HEK293 (cell line): ENCODE data around the gene JKAMP.

Experiments
- CTCF ChIA-PET: fragments of 350-600 bp; formaldehyde crosslinking; extraction: SDS; loops from one replicate; lab custom pipeline; 2021; ENCODE audit warnings: antibody characterized with exemption; lab: Yijun Ruan, JAX
- POLR2A ChIA-PET: fragments of 300-600 bp; formaldehyde crosslinking; extraction: SDS; loops from one replicate; lab custom pipeline; 2020; ENCODE audit warnings: antibody characterized with exemption, inconsistent platforms; lab: Yijun Ruan, JAX
- H3K27ac ChIP-seq: fragments of 200-500 bp; sonication (Bioruptor generic); 2 replicates; pipeline ENCODE4 v1.5.1; 2014; ENCODE audit warnings: low read depth, low read length, control low read depth, inconsistent platforms; ENCODE audit errors: extremely low read depth
- H3K36me3 ChIP-seq, 2 experiments: fragments of 200-500 bp in 1 of 2; sonication (Bioruptor generic) in 1 of 2; 1 replicate in 1 of 2; 2 replicates in 1 of 2; pipeline ENCODE4 v1.5.1; 2014 to 2017; ENCODE audit warnings: inconsistent platforms in 2 of 2, low read length in 2 of 2; ENCODE audit not compliant: control insufficient read depth in 2 of 2, insufficient read depth in 1 of 2
- H3K4me1 ChIP-seq: fragments of 200-500 bp; sonication (Bioruptor generic); 2 replicates; pipeline ENCODE4 v1.5.1; 2014; ENCODE audit warnings: mild to moderate bottlenecking, low read length, inconsistent platforms; ENCODE audit not compliant: control insufficient read depth, insufficient read depth
- H3K4me3 ChIP-seq: 2 replicates; pipeline ENCODE4 v1.5.1; 2011; ENCODE audit warnings: low read depth, mild to moderate bottlenecking, control low read depth, low read length, moderate library complexity
- H3K9me3 ChIP-seq: fragments of 200-500 bp; sonication (Bioruptor generic); 2 replicates; pipeline ENCODE4 v1.5.1; 2014; ENCODE audit warnings: low read depth, low read length, inconsistent platforms; ENCODE audit not compliant: control insufficient read depth, insufficient read depth
- BCL11B ChIP-seq: fragments of 450-650 bp; formaldehyde crosslinking; IDR thresholded peaks from 2 replicates; pipeline ENCODE4 v1.5.1; 2016; ENCODE audit warnings: low read depth, missing biosample characterization, missing genetic modification characterization
- GLIS1 ChIP-seq: fragments of 450-650 bp; formaldehyde crosslinking; IDR thresholded peaks from 2 replicates; pipeline ENCODE4 v1.5.1; 2016; ENCODE audit warnings: missing biosample characterization, missing genetic modification characterization
- SCRT1 ChIP-seq: fragments of 450-650 bp; formaldehyde crosslinking; IDR thresholded peaks from 2 replicates; pipeline ENCODE4 v1.5.1; 2016; ENCODE audit warnings: missing biosample characterization, missing genetic modification characterization, borderline replicate concordance
- SCRT2 ChIP-seq: fragments of 450-650 bp; formaldehyde crosslinking; IDR thresholded peaks from 2 replicates; pipeline ENCODE4 v1.5.1; 2016; ENCODE audit warnings: missing biosample characterization, missing genetic modification characterization
- ZBTB17 ChIP-seq: fragments of 450-650 bp; formaldehyde crosslinking; IDR thresholded peaks from 2 replicates; pipeline ENCODE4 v1.5.1; 2016; ENCODE audit warnings: missing biosample characterization, missing genetic modification characterization
- ZBTB48 ChIP-seq: fragments of 450-650 bp; formaldehyde crosslinking; IDR thresholded peaks from 2 replicates; pipeline ENCODE4 v1.5.1; 2016; ENCODE audit warnings: missing biosample characterization, missing genetic modification characterization
- ZBTB7A ChIP-seq: fragments of 450-650 bp; formaldehyde crosslinking; IDR thresholded peaks from 2 replicates; pipeline ENCODE4 v1.5.1; 2016; ENCODE audit warnings: low read depth, missing biosample characterization, missing genetic modification characterization
- ZIC2 ChIP-seq: fragments of 450-650 bp; formaldehyde crosslinking; IDR thresholded peaks from 2 replicates; pipeline ENCODE4 v1.5.1; 2016; ENCODE audit warnings: missing biosample characterization, missing genetic modification characterization
- ZNF10 ChIP-seq: fragments of 450-650 bp; formaldehyde crosslinking; IDR thresholded peaks from 2 replicates; pipeline ENCODE4 v1.5.1; 2017; ENCODE audit warnings: missing biosample characterization, missing genetic modification characterization
- ZNF146 ChIP-seq: fragments of 450-650 bp; formaldehyde crosslinking; IDR thresholded peaks from 2 replicates; pipeline ENCODE4 v1.5.1; 2016; ENCODE audit warnings: missing biosample characterization, missing genetic modification characterization
- ZNF311 ChIP-seq: fragments of 450-650 bp; formaldehyde crosslinking; IDR thresholded peaks from 2 replicates; pipeline ENCODE4 v1.5.1; 2017; ENCODE audit warnings: missing biosample characterization, missing genetic modification characterization, borderline replicate concordance
- ZNF404 ChIP-seq: fragments of 450-650 bp; formaldehyde crosslinking; IDR thresholded peaks from 2 replicates; pipeline ENCODE4 v1.5.1; 2017; ENCODE audit warnings: missing biosample characterization, missing genetic modification characterization
- ZNF473 ChIP-seq: fragments of 450-650 bp; formaldehyde crosslinking; IDR thresholded peaks from 2 replicates; pipeline ENCODE4 v1.5.1; 2017; ENCODE audit warnings: missing biosample characterization, missing genetic modification characterization
- ZNF514 ChIP-seq: fragments of 450-650 bp; formaldehyde crosslinking; IDR thresholded peaks from 2 replicates; pipeline ENCODE4 v1.5.1; 2016; ENCODE audit warnings: missing biosample characterization, missing genetic modification characterization
- ZNF521 ChIP-seq: fragments of 450-650 bp; formaldehyde crosslinking; IDR thresholded peaks from 2 replicates; pipeline ENCODE4 v1.5.1; 2017; ENCODE audit warnings: missing biosample characterization, mild to moderate bottlenecking, missing genetic modification characterization
- ZNF558 ChIP-seq: fragments of 450-650 bp; formaldehyde crosslinking; IDR thresholded peaks from 2 replicates; pipeline ENCODE4 v1.5.1; 2016; ENCODE audit warnings: missing biosample characterization, missing genetic modification characterization
- ZNF585B ChIP-seq: fragments of 450-650 bp; formaldehyde crosslinking; IDR thresholded peaks from 2 replicates; pipeline ENCODE4 v1.5.1; 2016; ENCODE audit warnings: missing biosample characterization, missing genetic modification characterization
- ZNF596 ChIP-seq: fragments of 450-650 bp; IDR thresholded peaks from 2 replicates; pipeline ENCODE4 v1.5.0; 2018; ENCODE audit warnings: missing biosample characterization, mild to moderate bottlenecking, missing genetic modification characterization, moderate library complexity
- ZNF623 ChIP-seq: fragments of 450-650 bp; formaldehyde crosslinking; IDR thresholded peaks from 2 replicates; pipeline ENCODE4 v1.5.1; 2016; ENCODE audit warnings: missing biosample characterization, missing genetic modification characterization
- ZNF654 ChIP-seq: fragments of 450-650 bp; formaldehyde crosslinking; IDR thresholded peaks from 2 replicates; pipeline ENCODE4 v1.5.1; 2016; ENCODE audit warnings: low read depth, missing biosample characterization, missing genetic modification characterization
- ZNF701 ChIP-seq: fragments of 450-650 bp; formaldehyde crosslinking; IDR thresholded peaks from 2 replicates; pipeline ENCODE4 v1.5.1; 2016; ENCODE audit warnings: missing biosample characterization, missing genetic modification characterization
- TF ChIP-seq, protein P1 (sequence below): fragments of 450-650 bp; formaldehyde crosslinking; IDR thresholded peaks from 2 replicates; pipeline ENCODE4 v1.5.1; 2016; ENCODE audit warnings: missing biosample characterization, missing genetic modification characterization
- TF ChIP-seq, protein P2 (sequence below): fragments of 450-650 bp; formaldehyde crosslinking; IDR thresholded peaks from 2 replicates; pipeline ENCODE4 v1.5.1; 2017; ENCODE audit warnings: missing biosample characterization, mild to moderate bottlenecking, missing genetic modification characterization, moderate library complexity
- TF ChIP-seq, protein P3 (sequence below): fragments of 450-650 bp; formaldehyde crosslinking; IDR thresholded peaks from 2 replicates; pipeline ENCODE4 v1.5.1; 2016; ENCODE audit warnings: missing biosample characterization, missing genetic modification characterization
- TF ChIP-seq, protein P4 (sequence below): fragments of 450-650 bp; formaldehyde crosslinking; IDR thresholded peaks from 2 replicates; pipeline ENCODE4 v1.5.1; 2016; ENCODE audit warnings: missing biosample characterization, missing genetic modification characterization

JKAMP gene

DNA sequence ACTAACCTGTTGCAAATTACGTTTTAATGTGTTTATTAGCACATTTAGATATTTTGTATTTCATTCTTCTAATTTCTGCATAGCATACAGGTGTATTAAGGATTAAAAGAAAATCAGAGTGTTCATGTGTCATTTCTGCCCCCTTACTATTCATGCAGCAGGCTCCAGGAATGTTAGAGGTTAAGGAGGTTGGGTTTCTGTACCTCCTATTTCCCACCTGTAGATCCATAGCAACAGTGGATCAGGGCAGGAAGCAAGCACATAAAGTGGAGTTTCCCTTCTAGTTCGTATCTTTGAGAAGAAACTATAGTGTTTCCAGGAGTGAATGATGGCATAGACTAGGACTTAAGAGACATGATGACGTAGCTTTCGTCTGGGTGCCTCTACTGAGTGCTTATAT, 18.9 kb downstream of the JKAMP start:
- Histone ChIP-seq H3K4me3 (no peak overlapping the region), H3K4me1 (no peaks in the 10 kb centered on the region), H3K27ac (no peak overlapping the region), H3K36me3 (peaks cover 13 to 31% of the 10 kb centered on the region in 2 experiments), H3K9me3 (no peaks in the 10 kb centered on the region)
- ChIA-PET CTCF (interaction anchor here (1.2 to 2.0 kb wide), 4 partner anchors 9 to 130 kb away, joined by 3 to 7 read pairs (median 4); partner anchors contain the start of genes CCDC175, JKAMP and L3HYPDH), POLR2A (no interaction called here)
- TF ChIP-seq ZNF701 (no peak), SCRT2 (tag by site-specific recombination) (peak; percentile 86), ZBTB48 (tag by site-specific recombination) (no peak), ZNF146 (no peak), SCRT1 (tag by site-specific recombination) (peak; percentile 64)

DNA sequence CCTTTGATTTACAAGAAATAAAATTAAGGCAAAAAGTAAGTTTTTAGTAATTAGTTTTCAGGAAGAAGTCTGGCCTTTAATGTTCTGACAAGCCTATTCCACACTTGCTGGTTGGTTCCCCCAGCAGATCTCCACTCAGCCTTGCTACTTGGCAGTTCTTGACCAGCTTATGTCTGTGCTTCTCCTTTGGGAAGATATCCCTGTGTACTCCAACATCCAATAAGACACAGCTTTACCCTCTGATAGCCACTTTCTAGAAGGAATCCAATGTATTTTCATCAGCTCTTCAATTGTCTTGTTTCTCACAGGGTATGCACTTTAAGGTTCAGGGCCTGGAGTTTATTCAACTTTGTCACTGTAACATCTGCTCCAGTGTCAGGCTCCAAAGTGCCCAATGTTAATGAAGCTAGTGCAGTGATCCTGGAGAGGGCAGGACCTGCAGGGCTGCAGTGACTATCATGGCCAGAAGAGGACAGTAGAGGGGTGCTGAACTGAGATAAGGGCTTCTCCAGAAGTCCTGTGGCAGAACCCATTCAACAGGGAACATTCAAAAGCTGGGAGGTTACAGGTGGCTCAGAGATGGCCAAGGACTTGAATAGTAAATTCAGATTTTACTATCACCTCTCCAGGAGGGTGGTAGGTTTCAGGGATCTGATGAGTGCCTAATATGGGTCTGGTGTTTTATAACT, 22.9 kb downstream of the JKAMP start:
- ChIA-PET POLR2A (interaction anchor here (1.0 to 1.3 kb wide), 3 partner anchors 24 to 391 kb away, joined by 3 to 7 read pairs (median 4); partner anchors contain the start of gene CCDC175), CTCF (interaction anchor here (0.6 to 6.9 kb wide), 40 partner anchors 10 to 1077 kb away, joined by 3 to 208 read pairs (median 4); partner anchors contain the start of genes CCDC175, JKAMP, L3HYPDH and LRRC9)
- H3K36me3 ChIP-seq, result peaks cover 0 to 13% of the 10 kb centered on the region in 2 experiments; a peak in 2 of 3 replicates

DNA sequence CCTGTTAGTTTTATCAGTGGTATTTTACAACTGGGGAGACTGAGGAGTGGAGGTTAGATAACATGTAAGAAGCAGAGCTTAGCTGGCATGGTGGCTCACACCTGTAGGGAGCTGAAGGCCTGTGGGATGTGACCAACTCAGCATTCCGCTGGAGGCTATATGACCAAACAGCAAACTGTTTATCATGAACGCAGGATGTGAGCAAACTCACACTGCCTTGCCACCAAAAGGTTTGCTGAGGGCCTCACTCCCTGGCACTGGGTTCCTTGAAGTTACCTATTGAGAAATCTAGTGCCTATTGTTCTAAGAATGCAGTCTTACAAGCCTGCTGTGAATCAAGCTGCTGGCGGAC, 23.4 kb downstream of the JKAMP start:
- H3K36me3 ChIP-seq, result peaks cover 0 to 13% of the 10 kb centered on the region in 2 experiments; a peak in 2 of 3 replicates
- H3K27ac ChIP-seq, result no peak overlapping the region
- CTCF ChIA-PET, result interaction anchor here (0.6 to 6.9 kb wide), 31 partner anchors 10 to 1077 kb away, joined by 3 to 208 read pairs (median 4); partner anchors contain the start of genes CCDC175 and LRRC9
- no peaks in the 10 kb centered on the region for H3K9me3 ChIP-seq
- H3K4me3 ChIP-seq, result no peak overlapping the region
- POLR2A ChIA-PET, result interaction anchor here (0.7 to 1.3 kb wide), 4 partner anchors 24 to 412 kb away, joined by 3 to 7 read pairs (median 6); partner anchors contain the start of genes CCDC175 and LRRC9
- no peaks in the 10 kb centered on the region; the same call in 1 of the 2 replicates for H3K4me1 ChIP-seq
- TF ChIP-seq ZNF585B (tag by site-specific recombination) (no peak), ZNF311 (tag by site-specific recombination) (no peak), ZNF10 (tag by site-specific recombination) (no peak), ZNF404 (tag by site-specific recombination) (no peak), BCL11B (tag by site-specific recombination) (no peak), ZBTB17 (tag by site-specific recombination) (no peak), GLIS1 (tag by site-specific recombination) (no peak), ZNF514 (no peak), ZNF558 (tag by site-specific recombination) (no peak), ZNF521 (tag by site-specific recombination) (no peak), ZBTB7A (no peak), ZNF623 (tag by site-specific recombination) (no peak), ZIC2 (no peak), ZNF701 (no peak)
- TF ChIP-seq, protein P1, sequence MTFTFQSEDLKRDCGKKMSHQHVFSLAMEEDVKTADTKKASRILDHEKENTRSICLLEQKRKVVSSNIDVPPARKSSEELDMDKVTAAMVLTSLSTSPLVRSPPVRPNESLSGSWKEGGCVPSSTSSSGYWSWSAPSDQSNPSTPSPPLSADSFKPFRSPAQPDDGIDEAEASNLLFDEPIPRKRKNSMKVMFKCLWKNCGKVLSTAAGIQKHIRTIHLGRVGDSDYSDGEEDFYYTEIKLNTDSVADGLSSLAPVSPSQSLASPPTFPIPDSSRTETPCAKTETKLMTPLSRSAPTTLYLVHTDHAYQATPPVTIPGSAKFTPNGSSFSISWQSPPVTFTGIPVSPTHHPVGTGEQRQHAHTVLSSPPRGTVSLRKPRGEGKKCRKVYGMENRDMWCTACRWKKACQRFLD (tag by site-specific recombination), result no peak
- TF ChIP-seq, protein P2, sequence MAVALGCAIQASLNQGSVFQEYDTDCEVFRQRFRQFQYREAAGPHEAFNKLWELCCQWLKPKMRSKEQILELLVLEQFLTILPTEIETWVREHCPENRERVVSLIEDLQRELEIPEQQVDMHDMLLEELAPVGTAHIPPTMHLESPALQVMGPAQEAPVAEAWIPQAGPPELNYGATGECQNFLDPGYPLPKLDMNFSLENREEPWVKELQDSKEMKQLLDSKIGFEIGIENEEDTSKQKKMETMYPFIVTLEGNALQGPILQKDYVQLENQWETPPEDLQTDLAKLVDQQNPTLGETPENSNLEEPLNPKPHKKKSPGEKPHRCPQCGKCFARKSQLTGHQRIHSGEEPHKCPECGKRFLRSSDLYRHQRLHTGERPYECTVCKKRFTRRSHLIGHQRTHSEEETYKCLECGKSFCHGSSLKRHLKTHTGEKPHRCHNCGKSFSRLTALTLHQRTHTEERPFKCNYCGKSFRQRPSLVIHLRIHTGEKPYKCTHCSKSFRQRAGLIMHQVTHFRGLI, result no peak
- TF ChIP-seq, protein P3, sequence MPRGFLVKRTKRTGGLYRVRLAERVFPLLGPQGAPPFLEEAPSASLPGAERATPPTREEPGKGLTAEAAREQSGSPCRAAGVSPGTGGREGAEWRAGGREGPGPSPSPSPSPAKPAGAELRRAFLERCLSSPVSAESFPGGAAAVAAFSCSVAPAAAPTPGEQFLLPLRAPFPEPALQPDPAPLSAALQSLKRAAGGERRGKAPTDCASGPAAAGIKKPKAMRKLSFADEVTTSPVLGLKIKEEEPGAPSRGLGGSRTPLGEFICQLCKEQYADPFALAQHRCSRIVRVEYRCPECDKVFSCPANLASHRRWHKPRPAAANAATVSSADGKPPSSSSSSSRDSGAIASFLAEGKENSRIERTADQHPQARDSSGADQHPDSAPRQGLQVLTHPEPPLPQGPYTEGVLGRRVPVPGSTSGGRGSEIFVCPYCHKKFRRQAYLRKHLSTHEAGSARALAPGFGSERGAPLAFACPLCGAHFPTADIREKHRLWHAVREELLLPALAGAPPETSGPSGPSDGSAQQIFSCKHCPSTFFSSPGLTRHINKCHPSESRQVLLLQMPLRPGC, result no peak

More for the DNA sequence above, 22.9 kb downstream of the JKAMP start:
- Histone ChIP-seq H3K4me1 (no peaks in the 10 kb centered on the region; the same call in 1 of the 2 replicates), H3K4me3 (no peak overlapping the region), H3K27ac (no peak overlapping the region), H3K9me3 (no peaks in the 10 kb centered on the region)
- TF ChIP-seq SCRT1 (tag by site-specific recombination) (peak; percentile 80), ZNF473 (tag by site-specific recombination) (no peak), SCRT2 (tag by site-specific recombination) (peak; percentile 93), ZNF596 (no peak), ZNF654 (peak; percentile 61), ZIC2 (no peak)
- TF ChIP-seq, protein P4, sequence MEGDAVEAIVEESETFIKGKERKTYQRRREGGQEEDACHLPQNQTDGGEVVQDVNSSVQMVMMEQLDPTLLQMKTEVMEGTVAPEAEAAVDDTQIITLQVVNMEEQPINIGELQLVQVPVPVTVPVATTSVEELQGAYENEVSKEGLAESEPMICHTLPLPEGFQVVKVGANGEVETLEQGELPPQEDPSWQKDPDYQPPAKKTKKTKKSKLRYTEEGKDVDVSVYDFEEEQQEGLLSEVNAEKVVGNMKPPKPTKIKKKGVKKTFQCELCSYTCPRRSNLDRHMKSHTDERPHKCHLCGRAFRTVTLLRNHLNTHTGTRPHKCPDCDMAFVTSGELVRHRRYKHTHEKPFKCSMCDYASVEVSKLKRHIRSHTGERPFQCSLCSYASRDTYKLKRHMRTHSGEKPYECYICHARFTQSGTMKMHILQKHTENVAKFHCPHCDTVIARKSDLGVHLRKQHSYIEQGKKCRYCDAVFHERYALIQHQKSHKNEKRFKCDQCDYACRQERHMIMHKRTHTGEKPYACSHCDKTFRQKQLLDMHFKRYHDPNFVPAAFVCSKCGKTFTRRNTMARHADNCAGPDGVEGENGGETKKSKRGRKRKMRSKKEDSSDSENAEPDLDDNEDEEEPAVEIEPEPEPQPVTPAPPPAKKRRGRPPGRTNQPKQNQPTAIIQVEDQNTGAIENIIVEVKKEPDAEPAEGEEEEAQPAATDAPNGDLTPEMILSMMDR (tag by site-specific recombination), result 0 out of 2 replicates have a peak, but pooled peaks have one; percentile 50
